Measurements from ENCODE around the gene TMEM271.

The TMEM271 gene

DNA sequence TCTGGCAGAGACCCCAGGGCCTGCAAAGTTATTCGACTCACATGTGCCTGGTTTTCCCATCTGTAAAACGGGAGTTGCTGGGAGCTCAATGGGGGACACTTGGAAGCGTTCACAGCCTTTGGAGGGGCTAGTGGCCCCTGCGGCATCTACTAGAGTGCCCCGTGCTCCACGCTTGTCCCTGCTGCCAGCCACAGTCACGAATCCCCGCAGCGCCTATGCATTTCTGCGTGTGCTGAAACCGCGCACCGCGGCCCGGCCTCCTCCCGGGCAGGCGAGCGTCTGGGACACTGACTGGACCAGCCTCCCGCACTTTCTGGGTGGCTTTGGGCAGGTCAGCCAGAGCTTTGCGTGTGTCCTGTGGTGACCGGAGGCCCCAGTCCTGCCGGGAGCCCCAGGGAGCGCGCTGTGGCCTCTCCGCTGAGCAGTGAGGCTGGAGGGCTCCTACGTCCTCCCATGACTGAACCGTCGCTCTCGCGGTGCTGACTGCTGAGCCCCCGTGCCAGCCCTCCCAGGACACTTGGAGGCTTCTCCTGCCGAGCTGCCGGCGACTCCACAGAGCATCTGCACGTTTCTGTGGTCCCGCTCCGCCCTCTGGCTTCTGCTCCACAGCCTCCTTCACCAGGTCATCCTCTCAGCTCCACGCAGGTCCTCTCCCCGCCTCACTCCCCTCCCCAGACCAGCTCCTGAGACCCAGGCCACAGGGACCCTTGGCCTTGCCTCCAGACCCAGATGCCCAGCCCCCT, 40.7 kb downstream of the TMEM271 start:
- no peak for FAIRE-seq

DNA sequence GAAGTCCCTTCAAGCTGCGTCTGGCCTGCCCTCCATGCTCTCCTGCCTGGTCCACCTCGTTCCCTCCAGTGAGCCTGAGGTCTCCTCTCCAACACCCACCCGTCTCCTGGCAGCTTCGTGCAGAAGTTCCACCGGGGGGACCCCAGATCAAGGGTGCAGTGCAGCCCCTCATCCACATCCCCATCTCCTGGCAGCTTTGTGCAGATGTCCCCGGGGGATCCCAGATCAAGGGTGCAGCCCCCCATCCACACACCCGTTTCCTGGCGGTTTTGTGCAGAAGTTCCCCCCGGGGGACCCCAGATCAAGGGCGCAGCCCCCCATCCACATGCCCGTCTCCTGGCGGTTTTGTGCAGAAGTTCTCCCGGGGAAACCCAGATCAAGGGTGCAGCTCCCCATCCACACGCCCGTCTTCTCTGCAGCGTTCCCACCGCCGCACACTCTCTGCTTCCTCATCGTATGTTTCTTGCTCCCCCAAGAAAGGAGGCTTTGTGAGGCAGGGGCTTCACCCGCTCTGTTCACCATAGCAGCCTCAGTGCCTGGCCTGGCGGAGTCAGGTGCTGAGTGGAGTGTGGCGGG, 41.4 kb downstream of the TMEM271 start:
- FAIRE-seq: no peak
- DNase-seq (ENCODE audit: insufficient read length, low spot score): no peak

More for the DNA sequence above, 40.7 kb downstream of the TMEM271 start:
- no peak for DNase-seq (ENCODE audit: insufficient read length, low spot score)

DNA sequence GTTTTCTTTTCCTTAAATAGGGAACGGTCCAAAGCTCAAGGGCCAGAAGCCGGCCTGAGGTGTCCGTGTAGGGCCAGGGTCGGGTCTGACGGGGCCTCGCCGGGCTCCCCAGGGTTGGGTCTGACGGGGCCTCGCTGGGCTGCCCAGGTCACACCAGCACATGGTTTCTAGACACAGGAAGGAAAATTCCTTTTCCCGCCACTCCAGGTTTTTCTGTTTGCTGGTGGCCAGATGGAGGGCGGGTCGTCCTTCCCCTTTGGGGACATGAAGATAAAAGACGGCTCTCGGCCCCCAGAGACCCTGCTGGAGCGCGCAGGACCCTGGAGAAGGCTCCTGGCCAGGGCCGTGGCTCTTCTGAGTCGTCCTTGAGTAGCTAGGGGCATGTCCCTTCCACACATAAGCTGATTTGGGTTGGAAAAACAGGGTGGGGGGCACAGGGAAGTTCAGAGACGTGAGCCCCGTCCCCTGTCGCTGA, 42.0 kb downstream of the TMEM271 start:
- FAIRE-seq (no peak), DNase-seq (ENCODE audit: insufficient read length, low spot score) (no peak)

DNA sequence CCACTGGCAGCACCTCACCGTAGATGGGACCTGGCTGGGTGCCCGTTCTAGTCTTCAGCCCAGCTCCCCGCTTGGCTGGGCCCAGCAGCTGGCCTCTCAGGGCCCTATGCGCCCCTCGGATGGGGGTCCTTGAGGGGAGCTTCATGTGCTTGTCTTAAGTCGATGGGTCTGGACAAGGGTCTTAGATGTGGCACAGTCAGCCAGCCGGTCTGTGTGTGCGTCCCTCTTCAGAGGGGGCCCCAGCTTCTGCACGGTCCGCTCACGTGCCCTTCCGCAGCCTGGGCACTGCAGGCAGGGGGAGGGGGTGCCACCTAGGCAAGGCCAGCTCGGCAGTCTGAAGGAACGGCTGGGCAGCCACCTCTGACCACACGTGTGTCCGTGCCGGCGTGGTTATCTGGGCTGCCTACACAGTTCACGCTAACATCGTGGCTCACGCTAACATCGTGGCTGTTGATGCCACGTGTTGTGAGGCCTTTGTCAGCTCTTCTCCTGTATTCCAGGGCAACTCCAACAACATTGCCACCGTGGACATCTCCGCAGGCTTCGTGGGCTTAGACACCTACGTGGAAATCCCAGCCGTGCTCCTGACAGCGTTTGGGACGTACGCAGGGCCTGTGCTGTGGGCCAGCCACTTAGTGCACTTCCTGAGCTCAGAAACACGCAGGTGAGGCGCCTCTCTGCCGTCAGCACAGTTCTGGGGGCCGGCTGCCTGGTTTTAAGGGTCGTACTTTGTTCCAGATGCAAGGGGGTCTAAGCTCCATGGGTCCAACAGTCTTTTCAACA, 42.6 kb downstream of the TMEM271 start:
- DNase-seq (ENCODE audit: insufficient read length, low spot score) (no peak), FAIRE-seq (no peak)

DNA sequence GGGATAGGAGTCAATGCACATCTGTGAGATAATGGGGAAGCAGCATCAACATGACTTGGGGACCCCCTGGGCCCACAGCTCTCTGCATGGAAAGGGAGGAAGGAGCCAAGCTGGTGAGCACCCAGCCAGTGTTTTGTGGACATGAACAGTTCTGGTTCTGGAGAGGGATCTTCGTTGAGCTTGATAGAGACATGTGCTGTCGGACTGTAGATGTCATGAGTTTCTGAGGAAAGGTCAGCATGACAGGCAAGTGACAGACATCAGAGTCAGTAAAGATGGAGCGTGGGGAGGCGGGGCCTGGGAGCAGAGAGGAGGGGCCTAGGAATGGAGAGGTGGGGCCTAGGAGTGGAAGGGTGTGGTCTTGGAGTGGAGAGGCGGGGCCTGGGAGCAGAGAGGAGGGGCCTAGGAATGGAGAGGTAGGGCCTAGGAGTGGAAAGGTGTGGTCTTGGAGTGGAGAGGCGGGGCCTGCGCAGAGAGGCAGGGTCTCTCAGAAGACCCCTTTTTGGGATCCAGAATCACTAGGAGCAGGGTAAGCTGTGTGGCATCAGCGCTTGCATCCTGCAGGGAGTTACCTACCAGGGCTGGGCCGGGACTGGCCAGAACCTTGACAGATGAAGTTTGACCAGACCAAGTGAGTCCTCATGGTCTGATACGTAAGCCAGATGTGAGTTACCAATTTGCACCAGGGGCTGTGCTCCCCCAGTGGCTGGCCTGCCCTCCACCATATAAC, 43.3 kb downstream of the TMEM271 start:
- no peak for FAIRE-seq

DNA sequence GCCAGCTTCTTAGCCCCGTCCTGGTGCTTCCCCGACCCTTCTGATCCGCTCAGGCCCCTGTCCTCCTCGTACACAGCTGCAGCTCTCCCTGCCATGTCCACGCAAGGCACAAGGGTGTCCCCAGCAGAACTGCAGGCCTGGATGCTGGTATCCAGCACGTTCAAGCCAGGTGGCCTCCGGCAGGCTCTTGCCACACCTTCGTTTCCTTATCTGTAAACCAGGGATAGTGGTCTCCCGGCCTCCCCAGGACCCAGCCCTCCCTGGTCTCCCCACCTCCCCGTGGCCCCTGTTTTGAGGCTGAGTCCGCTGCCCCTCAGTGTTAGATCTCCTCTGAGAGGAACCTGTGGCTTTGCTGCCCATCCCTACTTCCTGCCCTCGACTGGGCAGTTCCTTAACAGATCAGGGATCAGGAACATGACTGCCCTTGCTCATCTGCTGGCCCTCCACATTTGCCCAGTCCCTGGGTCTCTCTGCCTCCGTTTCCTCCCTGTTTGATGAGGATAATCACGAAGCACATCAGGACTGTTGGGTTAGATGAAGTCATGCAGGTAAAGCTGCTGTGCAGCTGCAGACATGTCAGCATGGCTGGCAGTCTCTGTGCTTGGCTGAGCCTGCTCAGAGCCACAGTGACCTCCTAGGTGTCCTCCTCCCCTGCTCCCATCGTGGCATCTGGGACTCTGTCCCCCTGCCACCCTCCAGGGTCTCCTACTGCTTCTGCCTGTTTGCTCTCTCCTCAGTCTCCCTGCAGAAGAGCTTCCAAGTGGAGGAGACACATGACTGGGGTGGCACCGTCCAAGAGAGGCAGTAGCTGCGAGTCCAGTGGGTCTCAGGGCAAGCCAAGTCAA, 44.2 kb downstream of the TMEM271 start:
- no peak for DNase-seq (ENCODE audit: insufficient read length, low spot score)
- FAIRE-seq: no peak

More for the DNA sequence above, 43.3 kb downstream of the TMEM271 start:
- peak; percentile 36 for DNase-seq (ENCODE audit: insufficient read length, low spot score)

DNA sequence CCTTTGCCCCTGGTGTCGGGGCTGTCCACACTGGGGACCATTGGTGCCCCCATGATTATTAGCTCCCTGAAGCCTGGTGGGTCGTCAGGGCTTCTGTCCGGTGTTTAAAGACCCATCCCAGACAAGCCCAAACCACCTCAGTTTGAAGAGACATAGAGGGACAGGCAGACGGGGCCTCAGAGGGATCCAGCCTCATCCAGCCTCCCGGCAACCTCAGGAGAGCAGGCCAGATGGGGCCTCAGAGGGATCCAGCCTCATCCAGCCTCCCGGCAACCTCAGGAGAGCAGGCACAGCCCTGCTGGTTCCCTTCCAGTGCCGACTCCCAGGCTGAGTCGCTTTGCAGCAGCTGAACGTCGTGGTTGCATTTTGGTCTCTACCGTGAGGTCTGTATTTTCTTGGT, 45.0 kb downstream of the TMEM271 start:
- DNase-seq (ENCODE audit: insufficient read length, low spot score) (no peak), FAIRE-seq (no peak)

DNA sequence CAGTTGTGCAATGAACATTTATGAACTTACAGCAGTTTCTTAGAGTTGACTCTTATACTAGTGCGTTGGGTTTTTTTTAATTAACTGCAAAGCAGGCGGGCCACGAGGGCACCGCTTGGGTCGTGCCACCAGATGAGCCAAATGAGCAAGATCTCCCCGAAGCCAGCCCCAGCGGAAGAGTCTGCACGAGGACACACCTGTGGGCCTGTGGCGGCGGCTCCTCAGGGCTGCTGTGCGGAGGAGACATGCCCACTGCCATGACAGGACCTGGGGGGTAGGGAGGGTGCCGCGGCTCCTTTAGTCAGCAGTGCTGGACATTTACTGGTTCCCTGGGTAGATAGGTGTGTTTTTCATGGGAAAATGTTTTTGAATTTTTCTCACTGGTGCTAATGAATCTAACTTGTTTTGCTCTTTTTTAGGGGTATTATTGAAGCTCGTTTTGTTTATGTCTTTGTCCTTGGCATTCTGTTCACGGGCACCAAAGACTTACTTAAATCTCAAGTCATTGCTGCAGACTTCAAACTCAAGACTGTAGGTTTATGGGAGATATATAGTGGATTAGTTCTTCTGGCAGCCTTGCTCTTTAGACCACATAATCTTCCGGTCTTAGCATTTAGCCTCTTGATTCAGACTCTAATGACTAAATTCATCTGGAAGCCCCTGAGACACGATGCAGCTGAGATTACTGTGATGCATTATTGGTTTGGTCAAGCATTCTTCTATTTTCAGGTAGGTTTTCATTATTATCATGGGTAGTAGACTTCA, 45.9 kb downstream of the TMEM271 start:
- FAIRE-seq: no peak
- DNase-seq (ENCODE audit: insufficient read length, low spot score): no peak

DNA sequence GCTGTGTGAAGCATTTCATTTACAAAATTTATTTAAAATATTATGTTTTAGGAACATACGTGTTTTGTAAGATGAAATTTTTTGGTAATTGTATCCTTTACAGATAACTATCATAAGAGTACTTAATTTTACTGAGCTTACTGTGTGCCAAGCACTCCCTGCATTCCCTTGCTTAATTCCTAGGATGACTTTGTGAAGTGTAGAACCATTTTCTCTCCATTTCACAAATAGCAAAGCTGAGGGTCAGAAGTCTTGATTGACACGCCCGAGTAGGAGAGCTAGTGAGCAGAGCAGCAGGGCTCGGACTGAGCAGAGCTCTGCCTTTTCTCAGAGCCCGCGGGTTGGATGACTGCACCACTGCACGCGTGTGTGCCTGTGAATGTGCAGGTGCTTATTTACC, 46.5 kb downstream of the TMEM271 start:
- FAIRE-seq: no peak
- no peak for DNase-seq (ENCODE audit: insufficient read length, low spot score)

DNA sequence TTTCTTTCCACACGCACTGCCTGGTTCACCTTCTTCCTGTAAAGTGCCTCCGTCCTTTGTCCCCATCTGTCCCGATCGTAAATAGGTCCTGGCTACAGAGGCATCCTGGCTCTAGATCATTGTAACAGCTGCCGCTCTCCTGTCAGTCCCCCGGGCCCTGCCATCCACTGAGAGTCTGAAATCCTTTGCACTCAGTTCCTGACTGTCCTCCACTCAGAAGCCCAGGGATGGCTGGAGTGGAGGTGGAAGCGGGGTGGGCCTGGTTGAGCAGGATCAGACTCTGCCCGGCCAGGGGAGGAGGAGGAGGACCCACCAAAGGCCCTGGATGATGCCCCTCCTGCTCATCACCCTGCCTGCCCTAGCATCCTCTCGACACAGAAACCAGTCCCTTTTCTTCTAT, 47.3 kb downstream of the TMEM271 start:
- no peak for FAIRE-seq

DNA sequence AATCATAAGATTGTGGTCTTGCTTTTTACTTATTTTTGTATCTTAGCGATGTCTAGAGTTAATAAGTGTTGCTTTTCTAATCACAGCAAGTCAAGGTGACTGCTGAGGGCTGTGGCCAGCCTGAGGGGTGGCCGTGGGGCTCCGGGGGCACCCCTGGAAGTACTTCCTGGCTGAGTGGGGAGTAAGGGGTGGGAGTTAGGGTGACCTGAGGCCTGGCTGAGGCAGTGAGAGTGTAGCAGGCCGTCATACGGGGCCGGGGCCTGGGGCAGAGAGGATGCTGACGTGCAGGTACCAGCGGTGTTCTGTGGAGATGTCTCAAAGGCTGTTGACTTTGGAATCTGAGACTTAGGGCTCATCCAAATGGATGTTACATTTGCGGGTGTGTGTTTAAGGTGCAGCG, 47.8 kb downstream of the TMEM271 start:
- FAIRE-seq (no peak), DNase-seq (ENCODE audit: insufficient read length, low spot score) (no peak)

More for the DNA sequence above, 47.3 kb downstream of the TMEM271 start:
- DNase-seq (ENCODE audit: insufficient read length, low spot score): no peak

DNA sequence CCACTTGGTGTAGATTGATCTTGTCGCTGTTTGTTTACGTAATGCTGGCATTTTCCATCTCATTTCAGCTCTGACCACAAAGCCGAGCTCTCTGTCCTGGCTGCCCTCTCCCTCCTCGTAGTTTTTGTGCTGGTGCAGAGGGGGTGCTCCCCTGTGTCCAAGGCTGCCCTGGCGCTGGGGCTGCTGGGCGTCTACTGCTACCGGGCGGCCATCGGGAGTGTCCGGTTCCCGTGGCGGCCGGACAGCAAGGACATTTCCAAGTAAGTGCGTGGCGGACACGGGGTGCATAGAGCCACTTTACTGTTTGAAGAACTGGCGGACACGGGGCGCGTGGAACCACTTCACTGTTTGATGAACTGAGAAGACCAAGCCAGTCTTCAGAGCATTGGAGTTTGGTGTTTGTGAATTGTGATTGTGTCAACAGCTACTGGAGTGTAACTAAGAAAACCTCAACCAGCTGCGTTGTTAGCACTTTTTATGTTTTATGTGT, 49.1 kb downstream of the TMEM271 start:
- DNase-seq (ENCODE audit: insufficient read length, low spot score) (no peak), FAIRE-seq (no peak)

DNA sequence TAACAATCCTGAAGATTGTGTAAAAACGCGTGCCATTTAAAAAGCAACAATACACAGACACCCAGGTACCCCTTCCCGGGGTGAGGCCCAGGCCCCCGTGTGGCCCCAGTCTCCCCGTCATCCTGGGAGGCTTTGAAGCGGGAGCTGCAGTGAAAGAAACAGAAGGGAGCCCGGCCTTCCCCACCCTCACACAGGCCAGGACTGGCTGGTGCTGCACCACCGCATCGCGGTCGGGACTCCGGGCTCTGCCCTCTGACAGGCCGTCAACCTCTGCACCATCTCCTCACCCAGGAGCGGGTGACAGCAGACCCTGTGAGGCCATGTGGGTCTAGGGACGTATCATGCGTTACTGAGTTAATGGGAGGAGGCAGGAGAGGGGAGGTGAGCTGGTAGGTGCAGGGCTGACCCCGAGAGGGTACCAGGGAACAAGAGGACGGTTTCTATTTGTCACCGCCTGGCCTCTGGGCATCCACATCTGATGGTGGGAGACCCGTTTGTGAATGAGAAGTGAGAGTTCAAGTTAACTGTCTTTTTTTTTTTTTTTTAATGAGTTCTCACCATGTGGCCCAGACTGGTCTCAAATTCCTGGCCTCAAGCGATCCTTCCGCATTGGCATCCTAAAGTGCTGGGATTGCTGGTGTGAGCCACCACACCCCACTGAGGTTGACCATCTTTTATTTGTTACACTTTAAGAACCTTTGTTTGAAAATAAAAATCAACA, 49.7 kb downstream of the TMEM271 start:
- DNase-seq (ENCODE audit: insufficient read length, low spot score) (no peak), FAIRE-seq (no peak)

DNA sequence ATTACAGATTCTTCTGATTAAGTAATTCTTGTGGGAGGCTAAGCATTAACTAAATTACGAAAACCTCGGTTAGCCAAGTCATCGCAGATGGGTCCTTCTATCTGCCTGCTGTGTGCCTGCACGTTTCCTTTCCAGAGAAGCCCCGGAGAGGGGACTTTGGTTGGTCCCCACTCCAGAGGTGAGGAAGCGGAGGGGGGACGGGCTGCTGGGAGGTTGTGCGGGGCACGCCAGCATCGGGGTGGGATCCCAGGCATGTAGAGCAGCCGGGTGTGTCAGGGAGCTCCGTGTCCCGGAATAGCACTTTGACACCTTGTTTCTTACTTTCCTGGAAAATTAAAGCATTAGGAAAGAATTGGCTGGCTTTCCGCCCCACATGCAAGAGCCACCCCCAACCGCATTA, 50.4 kb downstream of the TMEM271 start:
- DNase-seq (ENCODE audit: insufficient read length, low spot score) (no peak), FAIRE-seq (no peak)

DNA sequence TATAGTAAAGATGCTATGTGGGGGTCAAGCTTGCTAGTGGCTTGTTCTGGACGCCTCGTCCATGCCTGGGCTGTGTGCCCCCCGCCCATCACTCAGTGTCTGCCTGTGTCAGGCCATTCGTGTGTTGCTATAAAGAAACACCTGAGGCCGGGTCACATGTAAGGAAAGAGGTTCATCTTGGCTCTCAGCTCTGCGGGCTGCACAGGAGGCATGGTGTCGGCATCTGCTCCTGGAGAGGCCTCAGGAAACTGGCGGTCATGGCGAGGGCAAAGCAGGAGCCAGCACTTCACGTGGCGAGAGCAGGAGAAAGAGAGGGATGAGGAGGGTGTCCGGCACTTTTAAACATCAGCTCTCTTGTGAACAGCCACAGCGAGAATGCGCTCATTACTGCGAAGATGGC, 51.9 kb downstream of the TMEM271 start:
- DNase-seq (ENCODE audit: insufficient read length, low spot score) (no peak), FAIRE-seq (no peak)

All from HTR-8/SVneo (cell line).